Endodermal cell (in vitro differentiated cells): ENCODE measurements around the gene MPP7. TPM values are rescaled to one million over a fixed set of nuclear protein-coding genes. Genes with fewer than 3 reads are reported as not detected.

Experiments used
- DNase-seq: peaks from one replicate; pipeline ENCODE4 v3.0.0-alpha.2; 2017
- H3K27ac ChIP-seq: 2 replicates; pipeline ENCODE4 v1.5.1; 2013; ENCODE audit warnings: mild to moderate bottlenecking, low read depth, low read length, moderate library complexity
- H3K27me3 ChIP-seq: 2 replicates; pipeline ENCODE4 v1.6.1; 2013; ENCODE audit warnings: mild to moderate bottlenecking, low read length, moderate library complexity; ENCODE audit not compliant: insufficient read depth, control insufficient read depth, poor library complexity, severe bottlenecking
- H3K36me3 ChIP-seq: 2 replicates; pipeline ENCODE4 v1.7.0; 2013; ENCODE audit warnings: mild to moderate bottlenecking, low read length, moderate library complexity; ENCODE audit not compliant: control insufficient read depth, insufficient read depth
- H3K4me1 ChIP-seq: one replicate; pipeline ENCODE4 v1.7.0; 2013; ENCODE audit warnings: low read length; ENCODE audit not compliant: control insufficient read depth, insufficient read depth
- H3K4me3 ChIP-seq: 2 replicates; pipeline ENCODE4 v1.5.1; 2013; ENCODE audit warnings: mild to moderate bottlenecking, low read length, moderate library complexity
- H3K9ac ChIP-seq: 2 replicates; pipeline ENCODE4 v1.6.1; 2013; ENCODE audit warnings: mild to moderate bottlenecking, low read length, moderate library complexity; ENCODE audit not compliant: poor library complexity, severe bottlenecking; ENCODE audit errors: extremely low read depth
- H3K9me3 ChIP-seq: 2 replicates; pipeline ENCODE4 v1.6.1; 2013; ENCODE audit warnings: mild to moderate bottlenecking, low read length, moderate library complexity; ENCODE audit not compliant: control insufficient read depth
- H3K27ac Mint-ChIP-seq: 2 replicates; pipeline ENCODE4 v1.8.0; 2020; ENCODE audit warnings: mixed read lengths
- H3K27me3 Mint-ChIP-seq: 2 replicates; pipeline ENCODE4 v1.8.0; 2021; ENCODE audit warnings: mild to moderate bottlenecking, mixed read lengths; ENCODE audit not compliant: insufficient read depth
- H3K36me3 Mint-ChIP-seq: 2 replicates; pipeline ENCODE4 v1.8.0; 2020; ENCODE audit warnings: low read depth, mixed read lengths
- H3K4me1 Mint-ChIP-seq: 2 replicates; pipeline ENCODE4 v1.8.0; 2020; ENCODE audit warnings: mixed read lengths
- H3K4me3 Mint-ChIP-seq: 2 replicates; pipeline ENCODE4 v1.8.0; 2020; ENCODE audit warnings: mild to moderate bottlenecking, moderate library complexity, mixed read lengths
- H3K9me3 Mint-ChIP-seq: 2 replicates; pipeline ENCODE4 v1.8.0; 2020; ENCODE audit warnings: mild to moderate bottlenecking, mixed read lengths
- CTCF ChIP-seq: fragments of 200-600 bp; sonication (generic); conservative IDR thresholded peaks from 2 replicates; pipeline ENCODE4 v1.5.0; 2021; ENCODE audit warnings: antibody characterized with exemption, mild to moderate bottlenecking
- WGBS, 2 experiments: methylation state at CpG; one replicate each; pipeline versions ENCODE4 v1.1.5 to v1.1.7; 2013; ENCODE audit warnings: missing lambda C conversion rate in 2 of 2, mixed read lengths in 1 of 2; ENCODE audit not compliant: insufficient coverage in 1 of 2, insufficient read length in 1 of 2; 5-methylcytosine and 5-hydroxymethylcytosine counted together
- total RNA-seq, 2 donors: library from RNA; stranded (reverse); fragmentation: NEBNext Ultra II Directional in 1 of 2; extraction: Animal tissue kit (Norgen Biotek cat#: 25700) in 1 of 2; gene quantifications; 2 replicates in 1 of 2; 3 replicates in 1 of 2; pipeline ENCODE4 v1.2.1, GENCODE V29; 2021

MPP7 gene
- total RNA-seq, 2 donors from 2014 or later, result 5.5 to 7.7 TPM

GRCh38 chr10:28281726-28282315, 21.0 kb downstream of the MPP7 start:
- Mint-ChIP-seq H3K4me1 (peaks cover 4% of the 10 kb centered on the region), H3K27ac (no peak overlapping the region), H3K36me3 (no peaks in the 10 kb centered on the region), H3K27me3 (peaks cover 2% of the 10 kb centered on the region), H3K9me3 (no peaks in the 10 kb centered on the region), H3K4me3 (no peak overlapping the region)
- no peaks in the 10 kb centered on the region for H3K9me3 ChIP-seq
- H3K36me3 ChIP-seq, result no peaks in the 10 kb centered on the region
- WGBS, 2 experiments, result 89 to 95% methylated on average over 7 of the region's 7 CpGs
- H3K9ac ChIP-seq, result no peak overlapping the region
- H3K4me1 ChIP-seq, result no peaks in the 10 kb centered on the region
- no peak for TF ChIP-seq CTCF
- no peak overlapping the region for H3K27ac ChIP-seq
- no peak overlapping the region for H3K4me3 ChIP-seq
- no peaks in the 10 kb centered on the region for H3K27me3 ChIP-seq
- DNase-seq, result no peak

GRCh38 chr10:28280652-28281051, 22.2 kb downstream of the MPP7 start:
- WGBS, 2 experiments, result 93 to 94% methylated on average over 3 of the region's 3 CpGs
- Histone ChIP-seq H3K27ac (no peak overlapping the region), H3K9me3 (no peaks in the 10 kb centered on the region), H3K9ac (no peak overlapping the region), H3K27me3 (no peaks in the 10 kb centered on the region), H3K4me3 (no peak overlapping the region), H3K36me3 (no peaks in the 10 kb centered on the region), H3K4me1 (no peaks in the 10 kb centered on the region)
- no peak overlapping the region for H3K27ac Mint-ChIP-seq
- peaks cover 2% of the 10 kb centered on the region for H3K27me3 Mint-ChIP-seq
- H3K36me3 Mint-ChIP-seq, result no peaks in the 10 kb centered on the region
- DNase-seq, result no peak
- no peak for TF ChIP-seq CTCF
- H3K4me1 Mint-ChIP-seq, result peaks cover 8% of the 10 kb centered on the region
- H3K9me3 Mint-ChIP-seq, result no peaks in the 10 kb centered on the region
- no peak overlapping the region for H3K4me3 Mint-ChIP-seq

GRCh38 chr10:28279878-28280277, 23.0 kb downstream of the MPP7 start:
- H3K36me3 Mint-ChIP-seq, result no peaks in the 10 kb centered on the region
- WGBS, 2 experiments, result 96 to 100% methylated on average over 2 to 4 of the region's 4 CpGs
- peaks cover 8% of the 10 kb centered on the region for H3K4me1 Mint-ChIP-seq
- no peaks in the 10 kb centered on the region for H3K36me3 ChIP-seq
- H3K27me3 ChIP-seq, result no peaks in the 10 kb centered on the region
- H3K9me3 ChIP-seq, result no peaks in the 10 kb centered on the region
- H3K27ac ChIP-seq, result no peak overlapping the region
- peaks cover 2% of the 10 kb centered on the region for H3K27me3 Mint-ChIP-seq
- H3K4me1 ChIP-seq, result no peaks in the 10 kb centered on the region
- no peak for DNase-seq
- no peak overlapping the region for H3K27ac Mint-ChIP-seq
- no peak overlapping the region for H3K4me3 Mint-ChIP-seq
- no peaks in the 10 kb centered on the region for H3K9me3 Mint-ChIP-seq
- H3K4me3 ChIP-seq, result no peak overlapping the region
- no peak overlapping the region for H3K9ac ChIP-seq
- TF ChIP-seq CTCF, result no peak
